GM12801 (cell line): ENCODE data around the gene ITIH1.

Experiments
- TF ChIP-seq, protein P1 (sequence below): IDR thresholded peaks from one replicate; pipeline ENCODE4 v1.5.1; 2011; ENCODE audit warnings: control low read depth; ENCODE audit not compliant: insufficient read length; ENCODE audit errors: extremely low read depth

The ITIH1 gene

DNA sequence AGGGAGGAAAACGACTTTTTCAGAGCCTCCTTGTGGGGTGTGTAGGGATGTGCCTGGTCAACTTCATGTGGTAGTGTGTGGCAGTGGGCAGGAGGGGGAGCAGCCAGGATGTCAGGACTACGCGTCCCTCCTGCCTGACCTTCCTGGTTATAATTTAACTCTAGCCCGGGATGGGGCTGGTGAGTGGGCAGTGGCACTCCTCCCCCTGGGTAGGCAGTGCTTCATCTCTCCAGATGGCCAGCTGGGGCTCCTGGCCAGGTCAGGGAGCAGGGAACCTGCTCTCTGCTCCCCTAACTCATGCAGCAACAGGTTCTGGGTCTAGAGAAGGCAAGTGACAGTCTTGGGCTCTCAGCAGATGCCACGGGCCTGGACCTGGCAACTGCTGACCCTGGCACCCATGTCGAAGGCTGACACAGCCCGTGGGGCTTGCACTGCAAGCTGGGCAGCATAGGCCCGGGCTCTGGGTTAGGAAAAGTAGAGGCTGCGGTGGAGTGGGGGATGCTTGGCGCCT lies 50.5 kb downstream of the ITIH1 start:
- TF ChIP-seq, protein P1, sequence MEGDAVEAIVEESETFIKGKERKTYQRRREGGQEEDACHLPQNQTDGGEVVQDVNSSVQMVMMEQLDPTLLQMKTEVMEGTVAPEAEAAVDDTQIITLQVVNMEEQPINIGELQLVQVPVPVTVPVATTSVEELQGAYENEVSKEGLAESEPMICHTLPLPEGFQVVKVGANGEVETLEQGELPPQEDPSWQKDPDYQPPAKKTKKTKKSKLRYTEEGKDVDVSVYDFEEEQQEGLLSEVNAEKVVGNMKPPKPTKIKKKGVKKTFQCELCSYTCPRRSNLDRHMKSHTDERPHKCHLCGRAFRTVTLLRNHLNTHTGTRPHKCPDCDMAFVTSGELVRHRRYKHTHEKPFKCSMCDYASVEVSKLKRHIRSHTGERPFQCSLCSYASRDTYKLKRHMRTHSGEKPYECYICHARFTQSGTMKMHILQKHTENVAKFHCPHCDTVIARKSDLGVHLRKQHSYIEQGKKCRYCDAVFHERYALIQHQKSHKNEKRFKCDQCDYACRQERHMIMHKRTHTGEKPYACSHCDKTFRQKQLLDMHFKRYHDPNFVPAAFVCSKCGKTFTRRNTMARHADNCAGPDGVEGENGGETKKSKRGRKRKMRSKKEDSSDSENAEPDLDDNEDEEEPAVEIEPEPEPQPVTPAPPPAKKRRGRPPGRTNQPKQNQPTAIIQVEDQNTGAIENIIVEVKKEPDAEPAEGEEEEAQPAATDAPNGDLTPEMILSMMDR: no peak

- TF ChIP-seq, protein P1: no peak
Observed at GRCh38 chr3:52829482-52829881, 52.1 kb downstream of the ITIH1 start.

DNA sequence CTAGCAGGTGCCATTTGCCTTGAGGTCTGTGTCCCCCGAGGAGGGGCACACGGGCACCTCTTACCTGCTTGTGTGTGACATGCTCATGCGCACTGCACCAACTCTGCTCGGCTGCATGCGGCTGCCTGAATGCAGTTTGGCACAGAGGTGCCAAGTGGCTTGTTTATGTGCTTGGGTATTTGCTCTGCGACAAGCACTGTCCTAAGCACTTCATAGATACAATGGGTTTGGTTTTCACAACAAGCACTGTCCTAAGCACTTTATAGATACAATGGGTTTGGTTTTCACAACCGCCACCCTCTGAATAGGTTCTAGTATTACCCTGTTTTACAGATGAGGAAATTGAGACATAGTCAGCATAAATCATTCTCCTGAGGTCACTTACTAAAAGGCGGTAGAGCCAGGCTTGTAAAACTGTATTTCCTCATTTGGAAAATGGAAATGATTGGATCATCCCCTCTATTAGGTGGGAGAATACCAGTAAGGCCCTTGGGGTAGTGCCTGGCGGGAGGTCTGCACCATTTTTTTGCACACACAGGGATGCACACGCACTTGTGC lies 52.6 kb downstream of the ITIH1 start:
- TF ChIP-seq, protein P1: no peak

DNA sequence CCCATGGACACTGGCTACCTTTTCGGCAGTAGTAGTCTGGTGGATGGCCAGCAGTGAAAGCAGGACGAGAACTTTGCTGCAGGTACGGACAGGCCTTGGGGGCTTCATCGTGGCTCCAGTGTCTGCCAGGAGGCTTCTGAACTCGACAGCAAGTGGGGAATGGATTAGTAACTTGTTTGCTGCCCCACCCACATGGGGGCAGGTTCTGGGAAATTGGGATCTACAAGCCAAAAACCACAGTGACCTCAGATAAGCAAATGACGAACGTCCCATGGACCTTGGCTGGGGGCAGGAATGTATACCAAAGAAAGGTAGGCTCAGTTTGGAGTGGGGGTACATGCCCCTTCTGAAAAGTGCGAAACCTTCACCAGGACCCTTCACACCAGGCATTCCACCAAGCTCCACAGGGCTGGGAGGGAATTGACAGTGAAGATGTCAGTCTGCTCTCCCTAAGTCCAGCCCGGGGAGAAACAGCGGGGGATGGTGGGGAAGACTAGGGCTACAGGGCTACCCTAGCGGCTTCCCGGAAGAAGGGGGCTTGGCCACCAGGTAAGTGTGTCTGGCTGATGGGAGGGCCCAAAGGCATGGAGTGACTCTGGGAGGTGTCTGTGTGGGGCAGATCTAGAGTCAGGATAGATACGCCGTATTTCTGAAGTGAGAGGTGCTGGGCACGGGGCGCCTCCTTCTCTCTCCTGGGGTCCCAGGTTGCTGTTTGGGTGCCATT lies 53.3 kb downstream of the ITIH1 start, which contains the start of gene ITIH4:
ITIH4 (minus strand) TSS at position 138 of the 724 bp plus-strand sequence; CDS start at position 108, 30 bp downstream.
- TF ChIP-seq, protein P1: no peak

DNA sequence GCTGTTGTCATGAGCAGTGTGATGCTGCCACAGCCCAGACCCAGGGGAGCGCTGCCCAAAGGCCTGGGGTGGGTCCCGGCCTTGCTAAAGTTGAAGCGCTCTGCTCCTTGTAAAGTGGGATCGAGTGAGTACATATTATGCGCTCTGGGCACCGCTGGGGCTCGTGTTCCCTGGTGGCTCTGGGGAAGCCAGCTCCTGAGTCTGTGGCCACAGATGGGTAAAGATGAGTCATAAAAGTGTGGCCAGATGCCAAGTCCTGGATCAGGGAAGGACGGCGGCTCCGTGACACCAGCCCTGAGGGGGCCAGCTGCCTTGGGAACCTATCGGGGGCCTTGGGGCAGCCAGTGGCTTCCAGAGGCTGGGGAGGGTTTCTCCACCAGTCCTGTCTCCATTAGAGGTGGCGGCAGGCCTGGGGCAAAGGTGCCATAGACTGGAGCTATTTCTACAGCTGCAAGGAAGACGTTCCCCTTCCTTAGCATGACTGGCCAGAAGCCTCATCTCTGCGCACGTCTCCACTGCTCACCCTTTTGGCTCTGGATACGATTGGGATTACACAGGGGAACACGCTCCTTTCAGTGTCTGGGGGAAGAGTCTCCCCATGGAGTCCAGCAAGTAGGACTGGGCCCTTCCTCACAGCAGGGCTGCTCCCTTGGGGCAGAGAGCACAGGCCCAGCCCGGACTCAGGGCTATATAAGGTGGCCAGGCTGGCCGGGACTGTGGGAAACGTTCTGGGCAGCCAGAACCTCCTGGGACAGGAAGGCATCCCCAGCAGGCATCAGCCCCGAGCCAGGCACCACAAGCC lies 54.3 kb downstream of the ITIH1 start:
- TF ChIP-seq, protein P1: no peak

GRCh38 chr3:52833202-52833601 lies 55.8 kb downstream of the ITIH1 start:
- TF ChIP-seq, protein P1: no peak

GRCh38 chr3:52834871-52835501 lies 57.6 kb downstream of the ITIH1 start, which contains the start of gene MUSTN1:
Gene MUSTN1 (minus strand): TSS chr3:52835019. CDS start chr3:52834948, 71 bp downstream.
- TF ChIP-seq, protein P1: no peak
